Parathyroid adenoma (tissue), 2 donors: ENCODE data around the gene ZNF391.
"Not testable (repeated sequence)": the region's sequence is repeated elsewhere in the genome, so short reads cannot be mapped to it uniquely, and the experiment has no call there.

Experiments
- H2AFZ ChIP-seq: fragments of 300-600 bp; sonication (generic); one replicate; pipeline ENCODE4 v1.7.0; 2017; ENCODE audit warnings: antibody characterized with exemption, mild to moderate bottlenecking
- H3K27ac ChIP-seq: fragments of 300-600 bp; sonication (generic); one replicate; pipeline ENCODE4 v1.7.0; 2017
- H3K27me3 ChIP-seq: fragments of 300-600 bp; sonication (generic); one replicate; pipeline ENCODE4 v1.7.0; 2017; ENCODE audit warnings: low read length; ENCODE audit not compliant: control insufficient read depth, insufficient read depth
- H3K36me3 ChIP-seq: fragments of 300-600 bp; sonication (generic); one replicate; pipeline ENCODE4 v1.7.0; 2017; ENCODE audit warnings: low read length; ENCODE audit not compliant: control insufficient read depth, insufficient read depth
- H3K4me1 ChIP-seq: fragments of 300-600 bp; sonication (generic); one replicate; pipeline ENCODE4 v1.7.0; 2017; ENCODE audit warnings: control low read depth
- H3K4me2 ChIP-seq: fragments of 300-600 bp; sonication (generic); one replicate; pipeline ENCODE4 v1.7.0; 2017; ENCODE audit warnings: low read length
- H3K4me3 ChIP-seq: fragments of 300-600 bp; sonication (generic); one replicate; pipeline ENCODE4 v1.7.0; 2017; ENCODE audit warnings: low read depth, low read length
- H3K79me2 ChIP-seq: fragments of 300-600 bp; sonication (generic); one replicate; pipeline ENCODE4 v1.7.0; 2017; ENCODE audit warnings: control low read depth
- H3K9ac ChIP-seq: fragments of 300-600 bp; sonication (generic); one replicate; pipeline ENCODE4 v1.7.0; 2017; ENCODE audit warnings: mild to moderate bottlenecking
- H3K9me3 ChIP-seq: fragments of 300-600 bp; sonication (generic); one replicate; pipeline ENCODE4 v1.7.0; 2017; ENCODE audit warnings: low read length; ENCODE audit not compliant: control insufficient read depth
- TF ChIP-seq, protein P1 (sequence below): fragments of 300-600 bp; sonication (generic); IDR thresholded peaks from one replicate; pipeline ENCODE4 v1.7.0; 2017; ENCODE audit warnings: antibody characterized with exemption, mild to moderate bottlenecking
- donor health status: primary hyperparathyroidism.

ZNF391 gene

DNA sequence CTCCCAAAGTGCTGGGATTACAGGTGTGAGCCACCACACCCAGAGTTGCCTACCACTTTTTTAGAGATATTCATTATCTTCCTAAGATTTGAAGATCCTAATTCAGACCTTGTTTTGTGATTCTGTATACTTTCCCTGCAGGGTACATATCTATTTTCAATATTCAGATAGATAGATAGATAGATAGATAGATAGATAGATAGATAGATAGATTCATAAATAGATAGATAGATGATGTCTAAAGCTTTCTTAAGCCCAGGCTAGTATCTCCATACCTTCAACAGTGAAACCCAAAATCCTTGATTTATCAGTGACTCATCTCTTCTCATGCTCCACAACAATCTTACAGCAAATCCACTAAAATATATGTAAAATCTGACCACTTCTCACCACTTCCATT lies 30.8 kb downstream of the ZNF391 start:
- no peaks in the 10 kb centered on the region for H3K27me3 ChIP-seq
- no peak overlapping the region for H3K4me3 ChIP-seq
- TF ChIP-seq, protein P1, sequence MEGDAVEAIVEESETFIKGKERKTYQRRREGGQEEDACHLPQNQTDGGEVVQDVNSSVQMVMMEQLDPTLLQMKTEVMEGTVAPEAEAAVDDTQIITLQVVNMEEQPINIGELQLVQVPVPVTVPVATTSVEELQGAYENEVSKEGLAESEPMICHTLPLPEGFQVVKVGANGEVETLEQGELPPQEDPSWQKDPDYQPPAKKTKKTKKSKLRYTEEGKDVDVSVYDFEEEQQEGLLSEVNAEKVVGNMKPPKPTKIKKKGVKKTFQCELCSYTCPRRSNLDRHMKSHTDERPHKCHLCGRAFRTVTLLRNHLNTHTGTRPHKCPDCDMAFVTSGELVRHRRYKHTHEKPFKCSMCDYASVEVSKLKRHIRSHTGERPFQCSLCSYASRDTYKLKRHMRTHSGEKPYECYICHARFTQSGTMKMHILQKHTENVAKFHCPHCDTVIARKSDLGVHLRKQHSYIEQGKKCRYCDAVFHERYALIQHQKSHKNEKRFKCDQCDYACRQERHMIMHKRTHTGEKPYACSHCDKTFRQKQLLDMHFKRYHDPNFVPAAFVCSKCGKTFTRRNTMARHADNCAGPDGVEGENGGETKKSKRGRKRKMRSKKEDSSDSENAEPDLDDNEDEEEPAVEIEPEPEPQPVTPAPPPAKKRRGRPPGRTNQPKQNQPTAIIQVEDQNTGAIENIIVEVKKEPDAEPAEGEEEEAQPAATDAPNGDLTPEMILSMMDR, result no peak
- H3K4me2 ChIP-seq, result no peak overlapping the region
- H3K36me3 ChIP-seq, result no peaks in the 10 kb centered on the region
- H3K4me1 ChIP-seq, result no peaks in the 10 kb centered on the region
- H3K79me2 ChIP-seq, result no peaks in the 10 kb centered on the region
- H3K9me3 ChIP-seq, result peaks cover 3% of the 10 kb centered on the region
- no peak overlapping the region for H3K9ac ChIP-seq
- no peak overlapping the region for H2AFZ ChIP-seq
- no peak overlapping the region for H3K27ac ChIP-seq

DNA sequence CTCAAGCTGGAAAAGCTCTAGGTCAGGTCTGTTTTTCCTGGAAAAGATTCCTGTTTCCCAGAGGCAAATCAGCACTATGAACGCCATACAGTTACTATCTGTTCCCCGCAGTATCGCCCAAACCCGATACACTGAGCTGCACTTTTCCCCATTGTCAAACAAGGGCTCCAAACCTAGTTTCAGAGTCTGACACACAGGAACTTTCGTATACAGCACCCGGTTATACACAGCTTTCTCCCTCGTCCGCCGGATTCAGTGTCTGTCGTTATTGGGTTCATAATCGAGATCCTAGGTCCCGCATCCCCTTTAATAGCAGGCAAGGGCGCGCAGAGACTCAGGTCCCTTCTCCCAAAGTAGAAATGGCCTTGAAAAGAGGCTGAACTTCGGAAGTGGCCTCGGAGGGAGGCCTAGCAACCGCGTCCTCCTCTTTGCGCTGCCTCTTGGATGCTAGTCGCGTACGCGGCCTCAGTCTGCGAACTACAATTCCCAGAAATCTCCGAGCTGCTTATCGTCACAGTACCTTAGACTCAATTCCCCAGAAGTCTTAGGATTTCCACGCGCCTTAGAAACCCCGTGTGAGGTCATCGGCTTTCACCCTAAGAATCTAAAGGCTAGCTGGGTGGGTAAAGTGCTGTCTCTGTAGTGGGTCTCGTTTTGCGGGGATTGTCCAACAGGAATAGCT lies 34.2 kb downstream of the ZNF391 start:
- Histone ChIP-seq H3K4me1 (no peaks in the 10 kb centered on the region), H2AFZ (no peak overlapping the region), H3K36me3 (no peaks in the 10 kb centered on the region), H3K4me2 (no peak overlapping the region), H3K27me3 (no peaks in the 10 kb centered on the region), H3K9me3 (peaks cover 3% of the 10 kb centered on the region), H3K9ac (no peak overlapping the region), H3K4me3 (no peak overlapping the region), H3K79me2 (no peaks in the 10 kb centered on the region), H3K27ac (no peak overlapping the region)
- TF ChIP-seq, protein P1, result no peak

DNA sequence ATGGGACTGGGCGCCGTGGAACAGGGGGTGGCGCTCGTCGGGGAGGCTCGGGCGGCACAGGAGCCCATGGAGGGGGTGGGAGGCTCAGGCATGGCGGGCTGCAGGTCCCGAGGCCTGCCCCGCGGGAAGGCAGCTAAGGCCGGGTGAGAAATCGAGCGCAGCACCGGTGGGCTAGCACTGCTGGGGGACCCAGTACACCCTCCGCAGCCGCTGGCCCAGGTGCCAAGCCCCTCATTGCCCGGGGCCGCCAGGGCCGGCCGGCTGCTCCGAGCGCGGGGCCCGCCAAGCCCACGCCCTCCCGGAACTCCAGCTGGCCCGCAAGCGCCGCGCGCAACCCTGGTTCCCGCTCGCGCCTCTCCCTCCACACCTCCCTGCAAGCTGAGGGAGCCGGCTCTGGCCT lies 36.3 kb downstream of the ZNF391 start:
- H3K9me3 ChIP-seq, H3K27me3 ChIP-seq, H3K79me2 ChIP-seq, H3K27ac ChIP-seq, H2AFZ ChIP-seq, H3K9ac ChIP-seq, H3K4me3 ChIP-seq, H3K4me2 ChIP-seq, H3K4me1 ChIP-seq, H3K36me3 ChIP-seq: not testable (repeated sequence)

DNA sequence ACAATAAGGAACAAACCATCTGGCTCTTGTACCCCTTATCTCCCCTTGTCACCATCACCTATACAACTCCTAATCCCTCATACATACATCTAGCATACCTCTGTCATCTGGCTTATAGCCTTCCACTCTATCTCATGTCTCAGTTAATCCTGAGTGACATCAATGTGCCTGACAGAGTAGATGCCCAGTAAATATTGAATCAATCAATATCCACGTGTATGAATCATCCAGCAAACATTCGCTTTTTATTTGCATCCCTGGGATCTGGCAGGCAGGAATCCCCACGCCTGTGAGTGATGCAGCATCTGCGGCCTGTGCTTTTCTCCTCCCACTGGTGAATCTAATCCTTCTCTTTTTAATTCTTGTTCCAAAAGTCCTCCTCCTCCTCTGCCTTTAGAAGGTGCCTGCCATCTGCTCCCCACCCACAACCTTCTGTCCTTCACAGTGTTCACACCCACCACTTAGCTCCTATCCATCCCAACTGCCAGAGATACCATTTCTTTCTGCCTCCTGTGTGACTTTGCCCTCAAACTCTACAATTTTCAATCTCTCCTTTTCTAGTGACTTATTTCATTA lies 37.6 kb downstream of the ZNF391 start:
- no peaks in the 10 kb centered on the region for H3K27me3 ChIP-seq
- no peak overlapping the region for H3K4me3 ChIP-seq
- H3K79me2 ChIP-seq, result no peaks in the 10 kb centered on the region
- H3K27ac ChIP-seq, result no peak overlapping the region
- H3K4me2 ChIP-seq, result no peak overlapping the region
- no peaks in the 10 kb centered on the region for H3K36me3 ChIP-seq
- H2AFZ ChIP-seq, result no peak overlapping the region
- H3K4me1 ChIP-seq, result no peaks in the 10 kb centered on the region
- peaks cover 3% of the 10 kb centered on the region for H3K9me3 ChIP-seq
- no peak overlapping the region for H3K9ac ChIP-seq
- TF ChIP-seq, protein P1, result no peak

DNA sequence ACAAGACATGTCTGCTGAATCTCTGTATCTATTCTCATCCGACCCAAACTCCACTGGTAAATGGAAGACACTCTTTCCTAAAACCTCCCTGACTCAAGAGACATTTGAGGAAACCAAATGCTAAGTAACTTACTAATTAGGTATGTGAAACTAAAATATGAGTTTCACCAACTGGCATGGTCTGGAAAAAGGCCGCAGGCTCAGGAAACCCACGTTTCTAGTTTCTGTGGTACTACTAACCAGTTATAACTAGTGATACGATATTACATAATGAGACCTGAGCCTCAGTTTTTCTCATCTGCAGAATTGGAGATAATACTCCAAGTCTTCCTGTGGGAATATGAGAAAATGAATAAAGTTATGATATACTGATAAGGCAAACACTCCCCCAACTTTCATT lies 39.9 kb downstream of the ZNF391 start:
- TF ChIP-seq, protein P1, result no peak
- Histone ChIP-seq H3K27ac (no peak overlapping the region), H3K4me2 (no peak overlapping the region), H3K9me3 (no peaks in the 10 kb centered on the region), H2AFZ (no peak overlapping the region), H3K4me3 (no peak overlapping the region), H3K9ac (no peak overlapping the region), H3K36me3 (no peaks in the 10 kb centered on the region), H3K27me3 (no peaks in the 10 kb centered on the region), H3K79me2 (no peaks in the 10 kb centered on the region), H3K4me1 (no peaks in the 10 kb centered on the region)
